Spleen (tissue), 13 donors: Measurements from ENCODE around the gene FAM168B. TPM values are rescaled to one million over a fixed set of nuclear protein-coding genes. Genes with fewer than 3 reads are reported as not detected.

Experiments used
- DNase-seq: peaks from one replicate; pipeline ENCODE4 v3.0.0-alpha.2; 2020
- H3K27ac ChIP-seq, 8 donors: fragments of 200-600 bp; sonication (generic) in 7 of 8; 1 replicate in 4 of 8; 2 replicates in 4 of 8; pipeline versions ENCODE4 v1.5.0 to v1.8.0; 2016 to 2021; ENCODE audit warnings: inconsistent platforms in 4 of 8, mild to moderate bottlenecking in 4 of 8, moderate library complexity in 1 of 8
- H3K27me3 ChIP-seq, 7 donors: fragments of 200-600 bp; sonication (generic) in 6 of 7; replicated peaks in 1 of 7; 1 replicate in 4 of 7; 2 replicates in 3 of 7; pipeline versions ENCODE4 v1.5.0 to v1.8.0; 2016 to 2021; ENCODE audit warnings: inconsistent platforms in 3 of 7, mild to moderate bottlenecking in 1 of 7
- H3K36me3 ChIP-seq, 6 donors: fragments of 200-600 bp; sonication (generic) in 5 of 6; 1 replicate in 4 of 6; 2 replicates in 2 of 6; pipeline versions ENCODE4 v1.5.0 to v1.8.0; 2016 to 2021; ENCODE audit warnings: inconsistent platforms in 2 of 6
- H3K4me1 ChIP-seq, 6 donors: fragments of 200-600 bp; sonication (generic) in 5 of 6; 1 replicate in 3 of 6; 2 replicates in 3 of 6; pipeline versions ENCODE4 v1.5.0 to v1.8.0; 2016 to 2021; ENCODE audit warnings: inconsistent platforms in 3 of 6
- H3K4me3 ChIP-seq, 8 donors: fragments of 200-600 bp; sonication (generic) in 7 of 8; 1 replicate in 4 of 8; 2 replicates in 4 of 8; pipeline versions ENCODE4 v1.5.0 to v1.8.0; 2016 to 2021; ENCODE audit warnings: inconsistent platforms in 4 of 8, mild to moderate bottlenecking in 4 of 8, moderate library complexity in 2 of 8
- H3K9me3 ChIP-seq, 8 donors: fragments of 200-600 bp; sonication (generic) in 7 of 8; 1 replicate in 4 of 8; 2 replicates in 4 of 8; pipeline versions ENCODE4 v1.5.0 to v1.8.0; 2016 to 2021; ENCODE audit warnings: inconsistent platforms in 4 of 8
- POLR2A ChIP-seq, 3 donors: fragments of 450-650 bp; IDR thresholded peaks; one replicate each; pipeline ENCODE4 v1.5.1; 2017; ENCODE audit warnings: antibody characterized with exemption in 3 of 3, mild to moderate bottlenecking in 1 of 3
- POLR2AphosphoS5 ChIP-seq, 3 donors: sonication (generic); formaldehyde crosslinking; IDR thresholded peaks; one replicate each; pipeline ENCODE4 v1.5.1; 2017; ENCODE audit warnings: antibody characterized with exemption in 3 of 3
- WGBS, 5 donors: extraction: QIAGEN DNeasy Blood & Tissue Kit in 3 of 5; methylation state at CpG; one replicate each; pipeline versions ENCODE4 v1.1.5 to v1.1.7; 2013 to 2018; 5-methylcytosine and 5-hydroxymethylcytosine counted together
- intact Hi-C: fragments of 100-400 bp; cut with DNase I; formaldehyde crosslinking; loops from one replicate; pipeline ENCODE4 v1.15.0; 2023; ENCODE audit warnings: low total_unique reads
- long read RNA-seq, 2 donors: transcript quantifications; one replicate each; lab custom pipeline, GENCODE V29; 2026
- polyA plus RNA-seq, 3 donors: library from polyadenylated mRNA; stranded (reverse); fragments of 200-250 nt; gene quantifications; one replicate each; pipeline ENCODE4 v1.2.1, GENCODE V29; 2013
- total RNA-seq, 7 donors: library from RNA; depleted of rRNA in 3 of 7; stranded (reverse); fragments of >200 nt in 3 of 7; fragmentation: NEBNext Ultra II Directional in 4 of 7; extraction: Animal tissue kit (Norgen Biotek cat#: 25700) in 4 of 7; gene quantifications; one replicate each; pipeline versions ENCODE4 v1.1.0 to v1.2.1, GENCODE V29; 2016 to 2021
- TF ChIP-seq, protein P1 (sequence below), 11 experiments: fragments of 200-600 bp in 7 of 11; fragments of 450-650 bp in 4 of 11; sonication (generic) in 4 of 11; IDR thresholded peaks in 8 of 11; conservative IDR thresholded peaks in 3 of 11; 1 replicate in 7 of 11; 2 replicates in 4 of 11; pipeline versions ENCODE4 v1.4.0 to v1.8.0; 2016 to 2021; ENCODE audit warnings: antibody characterized with exemption in 11 of 11, inconsistent platforms in 4 of 11, mild to moderate bottlenecking in 1 of 11
- donor health status: healthy with polysubstance abuse.
- donor health status: DM: no; HTN: no; CAD: no; lungs with moderate emphysema.
- donor health status: DM: no; HTN: no; CAD: no.
- donor health status: Bipolar disorder and iron deficiency.
- donor health status: healthy.
- donor health status: DM: no; HTN: no; CAD: no.
- donor health status: DM: yes; HTN: yes; CAD: no.

FAM168B gene, protein sequence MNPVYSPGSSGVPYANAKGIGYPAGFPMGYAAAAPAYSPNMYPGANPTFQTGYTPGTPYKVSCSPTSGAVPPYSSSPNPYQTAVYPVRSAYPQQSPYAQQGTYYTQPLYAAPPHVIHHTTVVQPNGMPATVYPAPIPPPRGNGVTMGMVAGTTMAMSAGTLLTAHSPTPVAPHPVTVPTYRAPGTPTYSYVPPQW
- 100 to 1,000 TPM in 2 of 7 donors, 10 to 100 TPM in 5; 46.5 to 107 (median 67.0) TPM for total RNA-seq
- 10 to 100 TPM; 10.9 to 22.1 (median 13.3) TPM for polyA plus RNA-seq
- long read RNA-seq, donor 1, transcript FAM168B-201 (7 exons, 944 nt) = major isoform, 14 of 14 reads
- long read RNA-seq, donor 1, partial matches to known transcripts = 0 of 14 reads
- long read RNA-seq, donor 1, other reads (novel, unspliced or antisense) = 0 of 14 reads
- long read RNA-seq, donor 2, full-length matches to known transcripts = 13 of 18 reads
- long read RNA-seq, donor 2, partial matches to known transcripts = 5 of 18 reads
- long read RNA-seq, donor 2, other reads (novel, unspliced or antisense) = 0 of 18 reads

- Histone ChIP-seq H3K9me3 (no peaks in the 10 kb centered on the region), H3K27me3 (no peaks in the 10 kb centered on the region), H3K27ac (peak within 1 kb of the TSS; percentile 92 to 99 (median 96)), H3K4me1 (peaks cover 6 to 52% (median 25%) of the 10 kb centered on the region in 6 donors), H3K4me3 (peak within 1 kb of the TSS; percentile 65 to 86 (median 70)), H3K36me3 (peaks cover 0 to 35% (median 15%) of the 10 kb centered on the region in 6 donors)
- TF ChIP-seq, protein P1, sequence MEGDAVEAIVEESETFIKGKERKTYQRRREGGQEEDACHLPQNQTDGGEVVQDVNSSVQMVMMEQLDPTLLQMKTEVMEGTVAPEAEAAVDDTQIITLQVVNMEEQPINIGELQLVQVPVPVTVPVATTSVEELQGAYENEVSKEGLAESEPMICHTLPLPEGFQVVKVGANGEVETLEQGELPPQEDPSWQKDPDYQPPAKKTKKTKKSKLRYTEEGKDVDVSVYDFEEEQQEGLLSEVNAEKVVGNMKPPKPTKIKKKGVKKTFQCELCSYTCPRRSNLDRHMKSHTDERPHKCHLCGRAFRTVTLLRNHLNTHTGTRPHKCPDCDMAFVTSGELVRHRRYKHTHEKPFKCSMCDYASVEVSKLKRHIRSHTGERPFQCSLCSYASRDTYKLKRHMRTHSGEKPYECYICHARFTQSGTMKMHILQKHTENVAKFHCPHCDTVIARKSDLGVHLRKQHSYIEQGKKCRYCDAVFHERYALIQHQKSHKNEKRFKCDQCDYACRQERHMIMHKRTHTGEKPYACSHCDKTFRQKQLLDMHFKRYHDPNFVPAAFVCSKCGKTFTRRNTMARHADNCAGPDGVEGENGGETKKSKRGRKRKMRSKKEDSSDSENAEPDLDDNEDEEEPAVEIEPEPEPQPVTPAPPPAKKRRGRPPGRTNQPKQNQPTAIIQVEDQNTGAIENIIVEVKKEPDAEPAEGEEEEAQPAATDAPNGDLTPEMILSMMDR (IDR thresholded peaks at IDR 0.05 in 8 of 11, conservative IDR thresholded peaks at IDR 0.05 in 3 of 11) = peak in 1 of 11 experiments; percentile 10
- peak in 1 of 3 donors; percentile 65 for TF ChIP-seq POLR2A (IDR thresholded peaks at IDR 0.05)
- TF ChIP-seq POLR2AphosphoS5 (IDR thresholded peaks at IDR 0.05) = peak; percentile 90 to 92 (median 91)
- intact Hi-C loops = no loop called here
- DNase-seq = peak; percentile 98
- WGBS, 5 donors = 0 to 1% (median 0%) methylated on average over 48 to 107 of the region's 107 CpGs
Measured at GRCh38 chr2:131093006-131093695, at the start of gene FAM168B. Gene FAM168B (minus strand): TSS chr2:131093460. CDS start chr2:131082646, 10,814 bp downstream.

- no peaks in the 10 kb centered on the region for H3K27me3 ChIP-seq
- 90 to 96% (median 94%) methylated on average over 5 of the region's 5 CpGs for WGBS, 5 donors
- no peaks in the 10 kb centered on the region for H3K9me3 ChIP-seq
- intact Hi-C loops = no loop called here
- peaks cover 0 to 97% (median 65%) of the 10 kb centered on the region in 6 donors for H3K36me3 ChIP-seq
- no peak for TF ChIP-seq POLR2A (IDR thresholded peaks at IDR 0.05)
- TF ChIP-seq POLR2AphosphoS5 (IDR thresholded peaks at IDR 0.05) = no peak
- TF ChIP-seq, protein P1 (IDR thresholded peaks at IDR 0.05 in 8 of 11, conservative IDR thresholded peaks at IDR 0.05 in 3 of 11) = no peak
- peaks cover 0 to 9% (median 7%) of the 10 kb centered on the region in 6 donors for H3K4me1 ChIP-seq
- no peak overlapping the region for H3K27ac ChIP-seq
- no peak overlapping the region for H3K4me3 ChIP-seq
- DNase-seq = no peak
Measured at GRCh38 chr2:131142849-131143248, 49.6 kb upstream of the FAM168B start.

DNA sequence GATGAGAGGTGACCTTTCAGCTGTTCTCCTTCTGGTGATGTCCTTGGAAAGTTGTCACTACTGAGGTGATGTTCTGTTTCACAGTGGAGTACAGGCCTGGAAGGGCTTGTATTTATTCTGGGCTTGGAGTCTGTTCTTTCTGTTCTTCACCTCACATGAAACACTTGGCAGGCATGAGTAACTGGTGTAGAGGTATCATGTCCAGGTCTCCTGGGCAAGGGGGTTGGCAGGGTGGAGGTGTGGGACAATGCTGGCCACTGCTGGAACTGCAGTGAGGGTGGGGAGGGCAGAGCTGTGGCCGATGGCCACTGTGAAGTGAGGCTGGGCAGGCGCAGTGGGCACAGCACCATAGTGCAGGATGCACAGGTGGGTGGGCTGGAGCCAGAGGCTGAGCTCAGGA, 47.3 kb upstream of the FAM168B start:
- H3K4me1 ChIP-seq = peaks cover 0 to 9% (median 7%) of the 10 kb centered on the region in 6 donors
- intact Hi-C loops = no loop called here
- no peaks in the 10 kb centered on the region for H3K27me3 ChIP-seq
- 91 to 100% (median 95%) methylated on average over 2 of the region's 2 CpGs for WGBS, 5 donors
- H3K27ac ChIP-seq = no peak overlapping the region
- H3K9me3 ChIP-seq = no peaks in the 10 kb centered on the region
- DNase-seq = no peak
- TF ChIP-seq POLR2A (IDR thresholded peaks at IDR 0.05) (no peak), POLR2AphosphoS5 (IDR thresholded peaks at IDR 0.05) (peak in 1 of 3 donors; percentile 28)
- TF ChIP-seq, protein P1 (IDR thresholded peaks at IDR 0.05 in 8 of 11, conservative IDR thresholded peaks at IDR 0.05 in 3 of 11) = no peak
- H3K36me3 ChIP-seq = peaks cover 0 to 94% (median 48%) of the 10 kb centered on the region in 6 donors
- no peak overlapping the region for H3K4me3 ChIP-seq
